GM19438 (cell line): Measurements from ENCODE around the gene SLC35F6.
"Not testable (repeated sequence)": the region's sequence is repeated elsewhere in the genome, so short reads cannot be mapped to it uniquely, and the experiment has no call there.

Experiments
- ATAC-seq: cut with Tn5 transposase; IDR thresholded peaks from one replicate; pipeline ENCODE4 v1.9.1; 2021; ENCODE audit warnings: low read depth; ENCODE audit not compliant: unreplicated experiment

Gene SLC35F6

DNA sequence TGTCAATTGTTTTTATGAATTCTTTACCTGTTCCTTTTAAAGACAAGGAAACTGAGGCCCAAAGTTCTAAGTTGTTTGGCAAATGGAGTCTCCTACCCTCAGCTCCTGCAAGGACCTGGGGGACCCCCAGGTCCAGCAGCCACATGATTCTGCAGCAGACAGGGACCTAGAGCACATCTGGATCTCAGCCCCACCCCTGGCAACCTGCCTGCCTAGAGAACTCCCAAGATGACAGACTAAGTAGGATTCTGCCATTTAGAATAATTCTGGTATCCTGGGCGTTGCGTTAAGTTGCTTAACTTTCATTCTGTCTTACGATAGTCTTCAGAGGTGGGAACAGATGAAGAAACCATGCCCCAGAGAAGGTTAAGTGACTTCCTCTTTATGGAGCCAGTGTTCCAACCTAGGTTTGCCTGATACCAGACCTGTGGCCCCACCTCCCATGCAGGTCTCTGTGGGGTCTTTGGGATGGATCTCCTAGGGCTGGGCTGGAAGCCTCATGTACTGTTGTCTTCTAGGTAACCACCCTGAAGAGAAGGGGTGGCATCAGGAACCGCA, 16.2 kb downstream of the SLC35F6 start:
- ATAC-seq = no peak

DNA sequence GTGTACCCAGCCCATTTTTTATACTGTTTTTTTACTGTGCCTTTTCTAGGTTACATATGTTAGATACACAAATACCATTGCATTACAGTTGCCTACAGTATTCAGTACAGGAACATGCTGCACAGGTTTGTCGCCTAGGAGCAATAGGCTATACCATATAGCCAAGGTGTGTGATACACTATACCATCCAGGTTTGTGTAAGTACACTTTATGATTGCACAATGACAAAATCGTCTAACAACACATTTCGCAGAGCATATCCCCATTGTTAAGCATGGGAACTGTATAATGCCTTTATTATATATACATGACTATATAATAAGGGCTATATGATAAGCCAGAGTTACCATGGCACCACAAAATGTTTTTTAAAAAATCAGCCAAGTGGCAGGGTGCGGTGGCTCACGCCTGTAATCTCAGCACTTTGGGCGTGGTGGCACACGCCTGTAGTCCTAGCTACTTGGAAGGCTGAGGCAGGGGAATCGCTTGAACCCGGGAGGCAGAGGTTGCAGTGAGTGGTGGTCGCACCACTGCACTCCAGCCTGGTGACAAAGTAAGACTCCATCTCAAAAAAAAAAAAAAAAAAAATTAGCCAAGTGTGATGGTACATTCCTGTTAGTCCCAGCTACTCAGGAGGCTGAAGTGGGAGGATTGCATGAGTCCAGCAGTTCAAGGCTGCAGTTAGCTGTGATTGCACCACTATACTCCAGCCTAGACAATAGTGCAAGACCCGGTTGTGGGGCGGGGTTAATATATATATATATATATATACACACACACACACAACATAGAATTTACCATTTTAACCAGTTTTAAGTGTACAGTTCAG, 19.0 kb downstream of the SLC35F6 start:
- no peak for ATAC-seq

DNA sequence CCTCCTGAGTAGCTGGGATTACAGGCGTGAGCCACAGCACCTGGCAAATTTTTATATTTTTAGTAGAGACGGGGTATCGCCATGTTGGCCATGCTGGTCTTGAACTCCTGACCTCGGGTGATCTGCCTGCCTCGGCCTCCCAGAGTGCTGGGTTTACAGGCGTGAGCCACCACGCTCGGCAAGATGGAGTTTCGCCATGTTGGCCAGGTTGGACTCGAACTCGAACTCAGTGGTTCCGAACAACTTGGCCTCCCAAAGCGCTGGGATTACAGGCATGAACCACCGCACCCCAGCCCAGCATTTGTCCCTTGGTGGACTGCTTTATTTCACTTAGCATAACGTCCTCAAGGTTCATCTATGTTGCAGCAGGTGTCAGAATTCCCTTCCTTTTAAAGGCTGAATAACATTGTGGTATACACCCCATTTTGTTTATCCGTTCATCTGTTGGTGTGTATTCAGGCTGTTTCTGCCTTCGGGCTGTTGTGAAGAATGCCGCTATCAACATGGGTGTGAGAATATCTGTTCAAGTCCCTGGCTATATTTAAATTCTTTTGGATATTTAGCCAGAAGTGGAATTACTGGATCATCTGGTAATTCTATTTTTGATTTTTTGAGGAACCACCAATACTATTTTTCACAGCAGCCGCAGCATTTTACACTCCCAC, 20.6 kb downstream of the SLC35F6 start:
- no peak for ATAC-seq

DNA sequence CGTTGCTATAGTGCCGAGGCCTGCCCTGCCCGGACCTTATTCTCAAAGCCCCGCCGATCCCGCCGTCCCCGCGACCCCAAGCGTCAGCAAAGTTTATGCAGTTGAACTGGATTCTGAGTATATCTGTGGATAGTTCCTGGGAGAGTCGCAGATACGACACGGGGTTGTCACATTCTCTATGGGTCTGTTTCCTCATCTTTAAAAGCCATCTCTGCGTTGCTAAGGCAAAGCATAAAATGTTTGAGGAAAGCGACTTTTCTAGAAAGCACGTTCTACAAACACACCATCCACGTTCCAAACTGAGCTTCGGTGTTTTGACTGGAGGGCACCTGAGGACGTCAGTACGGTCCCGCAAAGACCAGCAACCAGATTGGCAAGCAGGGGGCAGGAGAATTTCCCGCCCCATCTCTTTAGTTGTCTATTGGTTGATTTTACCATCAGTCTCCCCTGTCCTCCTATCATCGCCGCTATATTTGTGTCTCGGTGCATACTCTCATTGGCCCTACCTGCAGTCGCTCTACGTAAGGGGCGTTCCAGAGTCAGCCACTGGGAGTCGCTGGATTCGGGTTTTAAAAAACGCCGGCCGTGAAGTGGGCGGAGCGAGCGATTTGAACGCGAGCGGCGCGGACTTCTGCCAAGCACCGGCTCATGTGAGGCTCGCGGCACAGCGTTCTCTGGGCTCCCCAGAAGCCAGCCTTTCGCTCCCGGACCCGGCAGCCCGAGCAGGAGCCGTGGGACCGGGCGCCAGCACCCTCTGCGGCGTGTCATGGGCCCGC, 21.5 kb downstream of the SLC35F6 start, which contains the start of gene CENPA:
TSS of gene CENPA (plus strand) at position 626 of the 776 bp plus-strand sequence. CDS start at position 767, 141 bp downstream.
- ATAC-seq = peak; percentile 98

DNA sequence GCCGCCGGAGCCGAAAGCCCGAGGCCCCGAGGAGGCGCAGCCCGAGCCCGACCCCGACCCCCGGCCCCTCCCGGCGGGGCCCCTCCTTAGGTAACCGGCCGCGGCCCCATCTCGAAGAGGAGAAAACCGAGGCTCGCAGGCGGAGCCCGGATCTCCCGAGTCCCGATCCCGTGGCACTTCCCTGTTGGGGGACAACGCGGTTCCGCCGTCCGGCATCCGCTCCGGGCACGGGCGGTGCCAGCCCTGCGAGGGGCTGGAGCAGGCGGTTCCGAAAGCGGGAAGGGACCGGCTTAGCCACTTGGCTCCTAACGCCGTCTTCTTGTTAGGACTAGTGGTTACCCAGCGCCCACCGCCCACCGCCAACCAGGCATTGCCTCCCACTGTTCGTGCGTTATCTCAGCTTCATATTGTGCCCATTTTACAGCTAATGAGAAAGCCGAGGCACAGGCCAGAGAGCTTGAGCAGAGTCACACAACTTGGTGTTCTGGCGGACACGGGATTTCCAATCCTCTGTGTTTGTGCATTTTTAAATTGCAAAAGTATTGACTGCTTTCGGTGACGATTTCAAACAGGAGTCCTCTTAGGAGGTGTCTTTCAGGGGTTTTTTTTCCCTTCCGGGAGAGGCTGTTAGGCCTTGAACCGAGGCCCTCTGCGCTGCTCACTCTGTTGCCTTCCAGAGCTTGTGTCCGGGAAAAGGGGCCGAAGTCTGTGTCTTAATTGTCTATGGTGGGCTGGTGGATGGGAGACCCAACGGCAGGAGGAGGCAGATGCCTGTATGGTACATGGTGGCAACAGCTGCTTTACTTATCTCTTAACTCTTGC, 22.3 kb downstream of the SLC35F6 start:
- ATAC-seq = peak; percentile 8

DNA sequence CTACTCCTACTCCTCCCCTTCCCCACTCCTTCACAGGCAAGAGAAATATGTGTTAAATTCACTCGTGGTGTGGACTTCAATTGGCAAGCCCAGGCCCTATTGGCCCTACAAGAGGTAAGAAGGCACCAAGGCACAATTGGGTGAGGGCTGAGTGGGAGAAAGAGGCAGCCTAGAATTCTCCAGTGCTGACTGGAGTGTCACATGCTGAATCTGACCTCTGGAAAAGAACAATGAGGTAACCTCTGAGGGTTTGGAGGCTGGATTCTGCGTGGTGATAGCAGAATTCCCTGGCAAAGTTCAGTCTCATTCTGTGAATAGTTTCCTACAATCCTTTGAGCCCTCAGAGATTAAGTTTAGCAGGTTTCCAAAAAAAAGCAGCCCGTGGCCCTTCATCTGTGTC, 28.6 kb downstream of the SLC35F6 start:
- ATAC-seq = no peak

DNA sequence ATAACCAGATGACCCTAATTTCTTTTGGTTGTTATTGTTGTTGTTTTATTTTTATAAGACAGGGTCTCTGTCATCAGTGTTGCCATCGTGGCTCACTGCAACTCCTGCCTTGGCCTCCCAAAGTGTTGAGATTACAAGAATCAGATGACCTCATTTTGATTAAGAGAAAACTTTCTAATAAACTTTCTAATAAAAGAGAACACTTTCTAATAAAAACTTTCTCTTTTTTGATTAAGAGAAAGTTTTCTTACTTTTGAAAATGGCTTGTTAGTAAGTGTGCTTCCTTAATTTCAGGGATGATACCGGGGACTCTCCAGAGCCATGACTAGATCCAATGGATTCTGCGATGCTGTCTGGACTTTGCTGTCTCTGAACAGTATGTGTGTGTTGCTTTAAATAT, 29.4 kb downstream of the SLC35F6 start:
- ATAC-seq = no peak

DNA sequence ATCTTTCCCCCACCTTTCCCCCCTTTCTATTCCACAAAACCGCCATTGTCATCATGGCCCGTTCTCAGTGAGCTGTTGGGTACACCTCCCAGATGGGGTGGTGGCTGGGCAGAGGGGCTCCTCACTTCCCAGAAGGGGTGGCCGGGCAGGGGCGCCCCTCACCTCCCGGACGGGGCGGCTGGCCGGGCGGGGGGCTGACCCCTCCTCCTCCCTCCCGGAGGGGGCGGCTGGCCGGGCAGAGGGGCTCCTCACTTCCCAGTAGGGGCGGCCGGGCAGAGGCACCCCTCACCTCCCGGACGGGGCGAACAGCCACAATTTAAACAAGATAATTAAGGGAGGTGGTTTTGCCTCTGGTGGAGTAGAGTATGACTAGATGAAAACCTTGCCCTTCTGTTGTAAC, 31.1 kb downstream of the SLC35F6 start:
- ATAC-seq = not testable (repeated sequence)

DNA sequence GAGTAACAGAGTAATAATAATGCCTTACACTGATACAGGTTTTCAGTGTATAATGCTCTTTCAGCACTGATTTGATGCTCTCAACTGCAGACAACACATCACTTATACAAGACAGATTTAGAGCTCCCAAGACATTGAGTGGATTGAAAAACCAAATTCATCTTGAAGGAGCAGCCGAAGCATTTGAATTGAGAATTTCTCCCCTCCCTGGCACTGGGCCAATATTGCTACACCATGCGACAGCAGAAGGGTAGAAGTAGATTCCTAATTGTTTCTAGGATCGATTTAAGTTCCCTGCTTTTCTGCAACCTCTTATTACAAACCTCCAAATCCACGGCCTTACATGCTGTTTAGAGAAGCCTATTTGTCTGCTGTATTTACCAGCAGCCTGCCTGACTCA, 37.2 kb downstream of the SLC35F6 start:
- no peak for ATAC-seq

DNA sequence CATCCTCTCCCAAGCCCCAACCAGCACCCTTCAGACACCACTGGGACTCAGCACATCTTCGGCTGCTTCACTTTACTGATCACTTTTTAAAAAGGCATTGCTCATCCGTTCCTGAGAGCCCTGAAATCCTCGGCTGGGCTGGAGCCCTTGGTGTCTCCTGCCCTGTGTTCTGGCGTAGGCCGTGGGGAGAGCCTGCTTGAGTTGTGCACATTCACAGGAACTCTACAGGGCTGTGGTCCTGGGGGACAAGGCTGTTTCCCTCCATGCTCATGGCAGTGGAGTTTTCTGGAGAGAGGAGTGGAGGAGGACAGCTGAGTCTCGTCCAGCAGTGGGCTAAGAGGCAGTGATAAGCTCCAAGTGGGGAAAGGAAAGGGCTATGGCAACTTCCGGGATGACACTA, 37.7 kb downstream of the SLC35F6 start:
- no peak for ATAC-seq

DNA sequence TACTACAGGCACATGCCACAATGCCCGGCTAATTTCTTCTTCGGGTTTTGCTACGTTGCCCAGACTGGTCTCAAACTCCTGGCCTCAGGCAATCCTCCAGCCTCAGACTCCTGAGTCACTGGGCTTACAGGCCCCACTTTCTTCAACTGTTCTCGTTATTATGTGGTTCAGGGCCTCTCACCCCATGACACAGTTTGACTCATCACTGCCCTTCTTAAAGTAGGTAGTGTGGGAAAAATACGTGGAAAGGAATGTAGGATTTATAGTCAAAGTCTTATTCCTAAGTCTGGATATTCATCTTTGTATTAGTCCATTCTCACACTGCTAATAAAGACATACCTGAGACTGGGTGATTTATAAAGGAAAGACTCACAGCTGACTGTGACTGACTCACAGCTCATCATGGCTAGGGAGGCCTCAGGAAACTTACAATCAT, 41.2 kb downstream of the SLC35F6 start:
- no peak for ATAC-seq

DNA sequence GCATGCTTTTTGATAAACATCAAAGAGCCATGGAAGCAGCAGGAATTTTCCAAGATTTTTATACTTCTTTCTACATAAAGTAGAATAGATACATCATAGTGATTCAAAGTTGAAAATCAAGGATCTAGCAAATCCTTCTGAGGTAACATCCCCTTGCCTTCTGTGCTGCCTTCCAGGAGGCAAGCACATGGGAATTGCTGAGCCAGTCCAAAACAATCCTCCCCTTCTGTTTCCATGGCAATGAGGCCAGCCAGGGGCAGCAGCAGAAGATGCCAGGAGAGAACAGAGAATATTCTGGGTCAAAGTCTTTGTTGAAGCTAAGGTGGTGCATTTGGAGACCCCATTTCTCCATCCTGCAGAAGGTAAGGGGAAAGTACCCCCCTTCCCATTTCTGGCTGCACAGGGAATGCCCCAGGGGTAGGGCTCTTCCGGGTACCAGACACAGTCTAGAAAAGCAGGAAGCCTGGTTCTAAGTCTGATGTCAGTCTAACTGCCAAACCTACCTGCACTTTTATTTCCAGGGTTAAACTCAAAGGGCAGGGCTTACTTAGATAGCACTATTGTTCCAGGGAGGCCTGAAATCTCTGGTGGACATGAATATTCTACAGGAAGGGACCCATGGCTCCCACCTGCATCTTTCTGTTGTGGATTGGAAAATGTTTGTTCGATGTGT, 43.8 kb downstream of the SLC35F6 start:
- ATAC-seq = no peak

DNA sequence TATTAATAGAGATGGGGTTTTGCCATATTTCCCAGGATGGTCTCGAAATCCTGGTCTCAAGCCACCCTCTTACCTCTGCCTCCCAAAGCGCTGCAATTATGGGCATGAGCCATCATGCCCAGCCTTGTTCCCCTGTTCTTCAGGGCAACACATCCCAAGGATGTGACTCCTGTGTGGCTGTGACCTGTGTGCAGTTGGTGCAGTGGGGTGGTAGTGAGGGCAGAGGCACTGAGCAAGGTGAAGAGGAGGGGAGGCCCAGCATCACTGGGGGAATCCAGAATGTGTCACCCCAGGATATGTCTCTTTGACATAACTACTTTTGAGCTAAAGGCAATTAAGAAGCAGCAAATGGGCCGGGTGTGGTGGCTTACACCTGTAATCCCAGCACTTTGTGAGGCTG, 45.1 kb downstream of the SLC35F6 start:
- no peak for ATAC-seq

DNA sequence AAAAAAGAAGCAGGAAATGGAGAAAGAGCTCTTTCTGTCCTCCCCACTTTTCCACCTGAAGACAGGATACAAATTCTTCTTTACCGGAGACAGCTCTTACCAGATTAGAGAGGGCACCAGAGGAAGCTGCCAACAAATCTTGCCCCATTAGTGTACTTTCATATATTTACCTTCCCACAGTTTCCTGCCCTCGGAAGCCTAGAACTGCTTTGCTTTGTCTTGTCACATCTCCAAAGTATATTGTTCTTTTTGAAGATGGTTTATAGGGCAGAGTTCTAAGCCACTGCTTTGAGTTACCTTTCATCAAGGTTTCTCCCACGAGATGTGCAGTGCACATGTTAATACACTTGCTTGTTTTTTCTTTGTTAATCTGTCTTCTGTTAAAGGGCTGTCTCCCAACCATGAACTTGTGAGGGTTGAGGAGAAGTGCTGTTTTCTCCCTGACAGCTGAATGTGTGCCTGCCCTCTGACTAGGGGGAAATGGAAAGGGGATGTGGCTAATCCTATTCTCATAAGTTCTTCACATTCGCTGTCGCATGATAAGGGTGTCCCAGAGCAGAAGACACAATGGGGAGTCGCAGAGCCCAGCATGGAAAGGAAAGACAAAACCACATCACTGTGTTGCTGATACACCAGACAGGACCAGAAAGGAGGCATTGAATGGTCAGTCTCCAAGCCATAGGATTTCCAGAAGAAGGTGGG, 45.9 kb downstream of the SLC35F6 start:
- no peak for ATAC-seq

DNA sequence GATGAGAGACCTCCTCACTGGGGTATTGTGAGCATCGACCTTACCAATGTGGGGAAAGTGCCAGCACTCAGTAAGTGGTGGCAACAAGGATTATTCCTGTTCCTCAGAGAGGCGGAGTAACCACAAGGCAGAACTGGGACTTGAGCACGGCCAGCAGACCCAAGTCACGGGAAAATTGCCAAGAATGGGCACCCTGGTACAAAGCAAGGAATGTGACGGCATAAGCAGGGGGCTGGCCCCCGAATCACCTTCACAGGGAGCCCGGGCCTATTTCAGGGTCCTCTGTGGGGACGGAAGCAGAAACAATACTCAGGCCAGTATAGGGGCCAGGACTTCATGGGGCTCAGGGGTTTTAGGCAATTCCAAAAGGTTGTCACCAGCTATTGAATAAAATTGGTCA, 47.2 kb downstream of the SLC35F6 start:
- ATAC-seq = no peak

DNA sequence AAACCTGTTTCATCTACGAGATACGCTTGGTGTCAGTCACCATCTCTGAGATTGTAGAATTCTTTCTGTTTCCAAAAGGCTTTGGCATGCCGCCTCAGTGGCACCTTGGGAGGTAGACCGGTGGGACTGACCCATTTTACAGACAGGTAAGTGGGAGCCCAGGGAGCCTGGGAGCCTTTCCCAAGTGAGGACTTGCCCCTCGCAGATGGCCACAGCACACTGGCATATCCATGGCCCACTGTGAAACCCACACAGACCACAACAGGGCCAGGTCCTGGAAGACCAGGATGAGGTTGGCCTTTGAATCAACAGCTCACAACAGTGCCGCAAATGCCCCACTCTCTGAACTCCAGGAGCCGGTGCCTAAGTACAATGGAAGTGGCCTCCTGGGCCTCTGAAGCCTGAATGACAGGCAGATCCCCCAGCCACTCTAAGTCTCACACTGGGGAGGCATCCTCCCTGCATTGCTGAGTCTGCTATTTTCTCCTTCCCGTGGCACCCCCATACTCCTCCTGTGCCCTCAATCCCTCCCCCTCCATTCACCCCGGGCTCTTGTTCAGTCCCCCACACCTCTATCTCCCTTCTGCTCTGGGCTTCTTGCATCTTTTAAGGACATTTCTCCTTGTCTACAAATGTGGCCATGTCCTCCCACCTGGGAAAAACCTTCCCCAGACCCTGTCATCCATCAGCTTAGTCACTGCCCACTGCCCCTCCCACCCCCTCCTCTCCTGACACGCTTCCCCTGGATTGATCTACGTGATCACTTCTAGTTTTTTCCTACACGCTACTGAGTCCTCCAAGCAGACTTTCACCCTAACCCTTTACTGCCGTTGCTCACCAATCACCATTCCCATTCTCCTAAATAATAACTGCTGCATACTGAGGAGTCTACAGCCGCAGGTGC, 48.0 kb downstream of the SLC35F6 start:
- ATAC-seq = no peak

DNA sequence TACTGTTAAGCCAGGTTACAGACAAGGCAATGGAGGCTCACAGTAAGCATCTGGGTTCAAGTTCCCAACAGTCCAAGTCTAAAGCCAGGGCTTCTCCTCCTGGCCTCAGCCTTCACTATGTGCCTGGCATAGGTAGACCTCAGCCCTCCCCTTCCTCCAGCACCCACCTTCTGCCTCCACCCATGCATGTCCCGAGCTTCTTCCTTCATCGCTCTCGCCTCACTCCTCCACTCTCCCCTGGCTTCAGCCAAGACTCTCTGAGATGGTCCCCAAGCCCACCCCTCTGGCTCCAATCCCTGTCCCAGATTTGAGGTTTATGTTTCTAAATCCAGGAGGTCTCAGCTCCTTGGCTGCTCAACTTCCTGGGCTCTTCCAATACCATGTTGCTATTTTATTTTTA, 48.6 kb downstream of the SLC35F6 start:
- ATAC-seq = no peak
